RPMI7951 (cell line): ENCODE measurements around the gene GATAD2A. TPM values are rescaled to one million over a fixed set of nuclear protein-coding genes. Genes with fewer than 3 reads are reported as not detected.

Experiments
- DNase-seq: peaks from one replicate; pipeline ENCODE4 v3.0.0-alpha.2; 2012; ENCODE audit warnings: low read depth
- total RNA-seq: library from RNA; depleted of rRNA; stranded (reverse); fragments of >200 nt; shearing (Covaris generic); gene quantifications from 2 replicates; pipeline ENCODE4 v1.2.3, GENCODE V29; 2014

The GATAD2A gene
- total RNA-seq, 1 experiment from 2014 or later: 23.9 TPM

- DNase-seq: peak; percentile 59
Observed at GRCh38 chr19:19531951-19532805, 126.7 kb downstream of the GATAD2A start.

GRCh38 chr19:19532806-19533701, 127.6 kb downstream of the GATAD2A start:
- DNase-seq: no peak

- DNase-seq: no peak
Observed at GRCh38 chr19:19533841-19534240, 128.4 kb downstream of the GATAD2A start.

GRCh38 chr19:19534556-19535265, 129.2 kb downstream of the GATAD2A start:
- no peak for DNase-seq

- DNase-seq: no peak
Observed at GRCh38 chr19:19535311-19536191, 130.1 kb downstream of the GATAD2A start.

- no peak for DNase-seq
Observed at GRCh38 chr19:19537075-19538048, 131.9 kb downstream of the GATAD2A start.

GRCh38 chr19:19538061-19538784, 132.7 kb downstream of the GATAD2A start, which contains the start of gene CILP2:
Gene CILP2 (plus strand): TSS chr19:19538265. CDS start chr19:19538350, 85 bp downstream.
- DNase-seq: no peak

GRCh38 chr19:19538785-19539166, 133.3 kb downstream of the GATAD2A start:
- no peak for DNase-seq

- no peak for DNase-seq
Observed at GRCh38 chr19:19539698-19540063, 134.2 kb downstream of the GATAD2A start.

GRCh38 chr19:19540064-19540714, 134.7 kb downstream of the GATAD2A start:
- DNase-seq: no peak

GRCh38 chr19:19540715-19541515, 135.4 kb downstream of the GATAD2A start:
- DNase-seq: no peak

GRCh38 chr19:19541616-19542015, 136.1 kb downstream of the GATAD2A start:
- no peak for DNase-seq

GRCh38 chr19:19542507-19542906, 137.0 kb downstream of the GATAD2A start:
- DNase-seq: no peak

GRCh38 chr19:19543101-19543500, 137.6 kb downstream of the GATAD2A start:
- DNase-seq: no peak

GRCh38 chr19:19543640-19544039, 138.2 kb downstream of the GATAD2A start:
- no peak for DNase-seq

- no peak for DNase-seq
Observed at GRCh38 chr19:19544257-19544953, 138.9 kb downstream of the GATAD2A start.
